ENCODE measurements around the gene ASXL1. TPM values are rescaled to one million over a fixed set of nuclear protein-coding genes. Genes with fewer than 3 reads are reported as not detected.

ASXL1 gene
- polyA plus RNA-seq, 3 donors, result 1.8 to 47.1 (median 2.8) TPM

GRCh38 chr20:32315891-32316290 is 42.2 kb upstream of the ASXL1 start:
- Mint-ChIP-seq H3K9me3 (no peaks in the 10 kb centered on the region), H3K4me3 (no peak overlapping the region), H3K27me3 (ENCODE audit: low read depth in 3 of 3) (peaks cover 0 to 1% (median 0%) of the 10 kb centered on the region in 3 donors), H3K27ac (no peak overlapping the region), H3K4me1 (no peaks in the 10 kb centered on the region), H3K36me3 (peaks cover 52 to 64% of the 10 kb centered on the region in 2 donors)
- no peak overlapping the region for H3K27ac ChIP-seq (ENCODE audit: low read depth in 1 of 2, low read length in 2 of 2)
- 94% methylated on average over 2 of the region's 2 CpGs for WGBS (ENCODE audit: insufficient coverage)
- H3K9ac ChIP-seq (ENCODE audit: insufficient read depth, low read length, poor library complexity, severe bottlenecking), result no peak overlapping the region
- H3K4me1 ChIP-seq (ENCODE audit: control insufficient read depth in 1 of 2, insufficient read depth in 2 of 2, low read length in 2 of 2), result no peaks in the 10 kb centered on the region
- no peaks in the 10 kb centered on the region for H4K20me1 ChIP-seq (ENCODE audit: insufficient read depth, low read length)
- no peak overlapping the region for H2AFZ ChIP-seq (ENCODE audit: insufficient read depth, low read depth, low read length, poor library complexity, severe bottlenecking)
- intact Hi-C loops (cut with micrococcal nuclease), result no loop called here
- H3K9me3 ChIP-seq (replicated peaks in 1 of 2; ENCODE audit: control insufficient read depth in 1 of 2, insufficient read depth in 1 of 2, low read length in 2 of 2), result no peaks in the 10 kb centered on the region
- no peak overlapping the region for H3K4me3 ChIP-seq (replicated peaks in 1 of 3; ENCODE audit: low read depth in 2 of 3, low read length in 3 of 3)
- peaks cover 33 to 69% of the 10 kb centered on the region in 2 donors for H3K36me3 ChIP-seq (replicated peaks in 1 of 2; ENCODE audit: control insufficient read depth in 1 of 2, insufficient read depth in 2 of 2, low read length in 2 of 2)
- H3K27me3 ChIP-seq (ENCODE audit: control insufficient read depth in 2 of 2, insufficient read depth in 2 of 2, low read length in 2 of 2), result no peaks in the 10 kb centered on the region
- no peaks in the 10 kb centered on the region for H3K79me2 ChIP-seq (ENCODE audit: insufficient read depth, low read length)
- DNase-seq, result no peak
- H3K4me2 ChIP-seq (replicated peaks; ENCODE audit: extremely low read depth, low read length, poor library complexity, severe bottlenecking), result no peak overlapping the region
- no peak for TF ChIP-seq CTCF (IDR thresholded peaks at IDR 0.05)

- peaks cover 31 to 67% of the 10 kb centered on the region in 2 donors for H3K36me3 ChIP-seq (replicated peaks in 1 of 2; ENCODE audit: control insufficient read depth in 1 of 2, insufficient read depth in 2 of 2, low read length in 2 of 2)
- H3K9me3 ChIP-seq (replicated peaks in 1 of 2; ENCODE audit: control insufficient read depth in 1 of 2, insufficient read depth in 1 of 2, low read length in 2 of 2), result no peaks in the 10 kb centered on the region
- H3K4me2 ChIP-seq (replicated peaks; ENCODE audit: extremely low read depth, low read length, poor library complexity, severe bottlenecking), result no peak overlapping the region
- H4K20me1 ChIP-seq (ENCODE audit: insufficient read depth, low read length), result no peaks in the 10 kb centered on the region
- Mint-ChIP-seq H3K36me3 (peaks cover 49 to 62% of the 10 kb centered on the region in 2 donors), H3K4me1 (no peaks in the 10 kb centered on the region), H3K27ac (peak overlapping the region in 2 of 7 donors; percentile 15 to 39), H3K27me3 (ENCODE audit: low read depth in 3 of 3) (peaks cover 0 to 1% (median 0%) of the 10 kb centered on the region in 3 donors), H3K4me3 (no peak overlapping the region), H3K9me3 (no peaks in the 10 kb centered on the region)
- no peak overlapping the region for H3K4me3 ChIP-seq (replicated peaks in 1 of 3; ENCODE audit: low read depth in 2 of 3, low read length in 3 of 3)
- DNase-seq, result no peak
- H3K79me2 ChIP-seq (ENCODE audit: insufficient read depth, low read length), result no peaks in the 10 kb centered on the region
- 89% methylated on average over 7 of the region's 7 CpGs for WGBS (ENCODE audit: insufficient coverage)
- H2AFZ ChIP-seq (ENCODE audit: insufficient read depth, low read depth, low read length, poor library complexity, severe bottlenecking), result no peak overlapping the region
- no peak overlapping the region for H3K27ac ChIP-seq (ENCODE audit: low read depth in 1 of 2, low read length in 2 of 2)
- H3K27me3 ChIP-seq (ENCODE audit: control insufficient read depth in 2 of 2, insufficient read depth in 2 of 2, low read length in 2 of 2), result no peaks in the 10 kb centered on the region
- TF ChIP-seq CTCF (IDR thresholded peaks at IDR 0.05), result no peak
- intact Hi-C loops (cut with micrococcal nuclease), result no loop called here
- H3K9ac ChIP-seq (ENCODE audit: insufficient read depth, low read length, poor library complexity, severe bottlenecking), result no peak overlapping the region
- no peaks in the 10 kb centered on the region for H3K4me1 ChIP-seq (ENCODE audit: control insufficient read depth in 1 of 2, insufficient read depth in 2 of 2, low read length in 2 of 2)
These were observed 41.5 kb upstream of the ASXL1 start for GRCh38 chr20:32316667-32317066.
